CD8-positive, alpha-beta memory T cell (primary cell): Measurements from ENCODE around the gene CDC42SE1. TPM values are rescaled to one million over a fixed set of nuclear protein-coding genes. Genes with fewer than 3 reads are reported as not detected.
A peak's percentile ranks its signal among the peaks of the same experiment; 100 is the strongest.

Experiments
- CTCF ChIA-PET: fragments of 350-600 bp; sonication (Branson Sonifier 250); formaldehyde crosslinking; loops from one replicate; lab custom pipeline; 2021; ENCODE audit warnings: antibody characterized with exemption; lab: Charles Lee
- POLR2A ChIA-PET: fragments of 350-600 bp; sonication (Branson Sonifier 250); formaldehyde crosslinking; loops from one replicate; lab custom pipeline; 2021; ENCODE audit warnings: antibody characterized with exemption; lab: Charles Lee
- DNase-seq, 5 donors: peaks; one replicate each; pipeline versions ENCODE4 v3.0.0 to v3.0.0-alpha.2; 2020 to 2022; ENCODE audit warnings: mixed read lengths in 1 of 5
- H3K27ac ChIP-seq: one replicate; pipeline ENCODE4 v1.7.0; 2013; ENCODE audit warnings: low read depth, mild to moderate bottlenecking, low read length, moderate library complexity
- H3K27me3 ChIP-seq: 2 replicates; pipeline ENCODE4 v1.7.0; 2013; ENCODE audit warnings: low read length, mild to moderate bottlenecking; ENCODE audit not compliant: insufficient read depth, poor library complexity, severe bottlenecking
- H3K36me3 ChIP-seq: 2 replicates; pipeline ENCODE4 v1.7.0; 2013; ENCODE audit warnings: mild to moderate bottlenecking, low read length, moderate library complexity; ENCODE audit not compliant: insufficient read depth
- H3K4me1 ChIP-seq: 2 replicates; pipeline ENCODE4 v1.7.0; 2013; ENCODE audit warnings: mild to moderate bottlenecking, low read length, moderate library complexity; ENCODE audit not compliant: insufficient read depth
- H3K4me3 ChIP-seq: 2 replicates; pipeline ENCODE4 v1.7.0; 2013; ENCODE audit warnings: mild to moderate bottlenecking, low read length
- H3K9me3 ChIP-seq: 2 replicates; pipeline ENCODE4 v1.7.0; 2013; ENCODE audit warnings: mild to moderate bottlenecking, low read length
- H3K27ac Mint-ChIP-seq, 8 donors: one replicate each; pipeline ENCODE4 v1.8.0; 2020 to 2021; ENCODE audit warnings: mixed read lengths in 8 of 8, mild to moderate bottlenecking in 6 of 8, inconsistent platforms in 3 of 8, moderate library complexity in 3 of 8
- H3K27me3 Mint-ChIP-seq, 2 donors: one replicate each; pipeline ENCODE4 v1.8.0; 2020 to 2021; ENCODE audit warnings: mixed read lengths in 2 of 2, mild to moderate bottlenecking in 1 of 2, moderate library complexity in 1 of 2
- H3K36me3 Mint-ChIP-seq, 3 donors: one replicate each; pipeline ENCODE4 v1.8.0; 2020 to 2021; ENCODE audit warnings: mixed read lengths in 3 of 3, inconsistent platforms in 1 of 3, mild to moderate bottlenecking in 1 of 3
- H3K4me1 Mint-ChIP-seq, 3 donors: one replicate each; pipeline ENCODE4 v1.8.0; 2020 to 2021; ENCODE audit warnings: mixed read lengths in 3 of 3, inconsistent platforms in 1 of 3, mild to moderate bottlenecking in 1 of 3
- H3K4me3 Mint-ChIP-seq, 7 donors: one replicate each; pipeline ENCODE4 v1.8.0; 2020 to 2021; ENCODE audit warnings: mixed read lengths in 7 of 7, mild to moderate bottlenecking in 6 of 7, moderate library complexity in 4 of 7, inconsistent platforms in 2 of 7
- H3K9me3 Mint-ChIP-seq, 5 donors: one replicate each; pipeline ENCODE4 v1.8.0; 2020 to 2022; ENCODE audit warnings: mixed read lengths in 5 of 5, mild to moderate bottlenecking in 3 of 5, moderate library complexity in 2 of 5, inconsistent platforms in 1 of 5
- polyA plus RNA-seq: library from polyadenylated mRNA; unstranded; fragments of 300-500 nt; fragmentation: Illumina TruSeq; gene quantifications from one replicate; pipeline ENCODE4 v1.2.3, GENCODE V29; 2021
- total RNA-seq, 2 experiments: library from RNA; stranded (reverse); gene quantifications; one replicate each; pipeline ENCODE4 v1.2.3, GENCODE V29; 2021

The CDC42SE1 gene
- total and polyA plus RNA-seq, 3 experiments from 2014 or later, result 104 to 213 (median 201) TPM

DNA sequence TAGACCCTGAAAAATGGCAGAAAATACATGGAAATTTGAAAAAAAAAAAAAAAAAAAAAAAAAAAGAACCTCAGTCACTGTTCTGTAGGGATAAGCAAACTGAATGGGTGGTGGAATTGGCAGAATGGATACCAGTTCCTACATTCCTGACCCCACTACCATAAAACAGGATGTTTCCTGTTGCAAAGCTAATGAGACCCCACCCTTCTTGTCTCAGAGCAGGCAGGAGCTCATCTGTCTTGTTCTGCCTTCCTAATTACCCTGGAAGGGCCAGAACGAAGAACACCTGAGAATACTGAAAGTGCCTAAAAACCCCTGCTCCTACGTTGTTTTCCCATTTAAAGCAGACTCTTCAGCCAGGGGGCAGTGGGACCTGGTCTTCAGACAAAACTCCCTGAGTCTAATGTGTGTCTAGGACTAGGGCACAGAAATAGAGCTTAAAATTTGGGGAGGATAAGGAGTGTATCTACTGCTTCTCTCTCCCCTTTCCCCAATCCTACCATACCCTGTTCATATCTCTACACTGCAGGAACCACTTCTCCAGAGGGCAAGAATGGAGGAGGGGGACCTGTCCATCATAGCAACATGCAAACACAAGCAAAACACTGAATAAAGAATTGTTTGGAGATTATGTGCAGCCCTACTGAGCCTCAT, 7.9 kb downstream of the CDC42SE1 start:
- H3K27me3 Mint-ChIP-seq, result no peaks in the 10 kb centered on the region
- H3K27me3 ChIP-seq, result no peaks in the 10 kb centered on the region
- no peak overlapping the region for H3K4me3 ChIP-seq
- H3K9me3 Mint-ChIP-seq, result no peaks in the 10 kb centered on the region
- H3K4me3 Mint-ChIP-seq, result peak overlapping the region in 3 of 7 donors; percentile 1 to 96 (median 20)
- H3K36me3 Mint-ChIP-seq, result peaks cover 14 to 60% (median 21%) of the 10 kb centered on the region in 3 donors
- CTCF ChIA-PET, result interaction anchor here (1.1 to 8.9 kb wide), 3 partner anchors 8 to 49 kb away, joined by 7 to 60 read pairs (median 8); partner anchors contain the start of genes CDC42SE1 and MLLT11
- DNase-seq, result no peak
- no peak overlapping the region for H3K27ac ChIP-seq
- no peaks in the 10 kb centered on the region for H3K9me3 ChIP-seq
- POLR2A ChIA-PET, result interaction anchor here (5.6 kb wide), 1 partner anchor 7 kb away, joined by 88 read pairs; the partner anchor contains the start of genes CDC42SE1 and MLLT11
- H3K27ac Mint-ChIP-seq, result peak overlapping the region; percentile 30 to 93 (median 76)
- H3K36me3 ChIP-seq, result peaks cover 44% of the 10 kb centered on the region
- peaks cover 76% of the 10 kb centered on the region for H3K4me1 ChIP-seq
- H3K4me1 Mint-ChIP-seq, result peaks cover 80 to 96% (median 85%) of the 10 kb centered on the region in 3 donors

GRCh38 chr1:151050051-151050688, 9.3 kb downstream of the CDC42SE1 start:
- Mint-ChIP-seq H3K36me3 (peaks cover 5 to 47% (median 14%) of the 10 kb centered on the region in 3 donors), H3K27ac (peak overlapping the region; percentile 9 to 95 (median 66)), H3K4me1 (peaks cover 73 to 91% (median 79%) of the 10 kb centered on the region in 3 donors), H3K27me3 (no peaks in the 10 kb centered on the region), H3K4me3 (peak overlapping the region in 3 of 7 donors; percentile 10 to 96 (median 23)), H3K9me3 (peaks cover 0 to 1% (median 0%) of the 10 kb centered on the region in 5 donors)
- no peaks in the 10 kb centered on the region for H3K9me3 ChIP-seq
- ChIA-PET CTCF (interaction anchor here (1.5 to 8.9 kb wide), 3 partner anchors 9 to 25 kb away, joined by 5 to 94 read pairs (median 60); partner anchors contain the start of genes CDC42SE1, GABPB2 and MLLT11), POLR2A (interaction anchor here (0.6 to 5.6 kb wide), 2 partner anchors 9 to 24 kb away, joined by 3 to 88 read pairs; partner anchors contain the start of genes CDC42SE1 and MLLT11)
- H3K27me3 ChIP-seq, result no peaks in the 10 kb centered on the region
- H3K36me3 ChIP-seq, result peaks cover 35% of the 10 kb centered on the region
- no peak overlapping the region for H3K4me3 ChIP-seq
- DNase-seq, result no peak
- no peak overlapping the region for H3K27ac ChIP-seq
- H3K4me1 ChIP-seq, result peaks cover 70% of the 10 kb centered on the region

- Histone ChIP-seq H3K27ac (no peak overlapping the region), H3K27me3 (no peaks in the 10 kb centered on the region), H3K4me1 (peaks cover 63% of the 10 kb centered on the region), H3K36me3 (peaks cover 28% of the 10 kb centered on the region), H3K4me3 (no peak overlapping the region), H3K9me3 (no peaks in the 10 kb centered on the region)
- ChIA-PET POLR2A (interaction anchor here (0.6 to 5.6 kb wide), 2 partner anchors 9 to 25 kb away, joined by 3 to 88 read pairs; partner anchors contain the start of genes CDC42SE1 and MLLT11), CTCF (interaction anchor here (1.5 to 8.9 kb wide), 3 partner anchors 10 to 24 kb away, joined by 5 to 94 read pairs (median 60); partner anchors contain the start of genes CDC42SE1, GABPB2 and MLLT11)
- Mint-ChIP-seq H3K4me3 (peak overlapping the region in 6 of 7 donors; percentile 39 to 96 (median 50)), H3K27me3 (no peaks in the 10 kb centered on the region), H3K4me1 (peaks cover 66 to 84% (median 72%) of the 10 kb centered on the region in 3 donors), H3K9me3 (peaks cover 0 to 1% (median 0%) of the 10 kb centered on the region in 5 donors), H3K27ac (peak overlapping the region; percentile 56 to 98 (median 93)), H3K36me3 (peaks cover 0 to 39% (median 8%) of the 10 kb centered on the region in 3 donors)
- no peak for DNase-seq
Observed at GRCh38 chr1:151049458-151049857, 10.0 kb downstream of the CDC42SE1 start.

GRCh38 chr1:151048645-151049032, 10.8 kb downstream of the CDC42SE1 start:
- Mint-ChIP-seq H3K27me3 (no peaks in the 10 kb centered on the region), H3K4me1 (peaks cover 62 to 78% (median 70%) of the 10 kb centered on the region in 3 donors), H3K36me3 (peaks cover 0 to 32% (median 5%) of the 10 kb centered on the region in 3 donors), H3K4me3 (peak overlapping the region; percentile 88 to 96 (median 91)), H3K9me3 (peaks cover 0 to 1% (median 0%) of the 10 kb centered on the region in 5 donors), H3K27ac (peak overlapping the region; percentile 87 to 98 (median 93))
- DNase-seq, result no peak
- Histone ChIP-seq H3K4me3 (peak overlapping the region; percentile 76), H3K4me1 (peaks cover 55% of the 10 kb centered on the region), H3K27me3 (no peaks in the 10 kb centered on the region), H3K36me3 (peaks cover 22% of the 10 kb centered on the region), H3K9me3 (no peaks in the 10 kb centered on the region), H3K27ac (peak overlapping the region; percentile 53)
- CTCF ChIA-PET, result interaction anchor here (0.6 to 8.9 kb wide), 12 partner anchors 10 to 108 kb away, joined by 3 to 94 read pairs (median 4); partner anchors contain the start of genes CDC42SE1, GABPB2, MINDY1 and MLLT11
- POLR2A ChIA-PET, result interaction anchor here (0.5 to 5.6 kb wide), 2 partner anchors 10 to 17 kb away, joined by 3 to 88 read pairs; partner anchors contain the start of genes CDC42SE1 and MLLT11

DNA sequence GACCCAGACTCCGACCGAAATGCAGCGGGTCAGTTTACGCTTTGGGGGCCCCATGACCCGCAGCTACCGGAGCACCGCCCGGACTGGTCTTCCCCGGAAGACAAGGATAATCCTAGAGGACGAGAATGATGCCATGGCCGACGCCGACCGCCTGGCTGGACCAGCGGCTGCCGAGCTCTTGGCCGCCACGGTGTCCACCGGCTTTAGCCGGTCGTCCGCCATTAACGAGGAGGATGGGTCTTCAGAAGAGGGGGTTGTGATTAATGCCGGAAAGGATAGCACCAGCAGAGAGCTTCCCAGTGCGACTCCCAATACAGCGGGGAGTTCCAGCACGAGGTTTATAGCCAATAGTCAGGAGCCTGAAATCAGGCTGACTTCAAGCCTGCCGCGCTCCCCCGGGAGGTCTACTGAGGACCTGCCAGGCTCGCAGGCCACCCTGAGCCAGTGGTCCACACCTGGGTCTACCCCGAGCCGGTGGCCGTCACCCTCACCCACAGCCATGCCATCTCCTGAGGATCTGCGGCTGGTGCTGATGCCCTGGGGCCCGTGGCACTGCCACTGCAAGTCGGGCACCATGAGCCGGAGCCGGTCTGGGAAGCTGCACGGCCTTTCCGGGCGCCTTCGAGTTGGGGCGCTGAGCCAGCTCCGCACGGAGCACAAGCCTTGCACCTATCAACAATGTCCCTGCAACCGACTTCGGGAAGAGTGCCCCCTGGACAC, 11.3 kb downstream of the CDC42SE1 start:
- Mint-ChIP-seq H3K4me3 (peak overlapping the region; percentile 88 to 96 (median 91)), H3K4me1 (peaks cover 63 to 78% (median 74%) of the 10 kb centered on the region in 3 donors), H3K36me3 (peaks cover 0 to 27% (median 6%) of the 10 kb centered on the region in 3 donors), H3K27me3 (no peaks in the 10 kb centered on the region), H3K27ac (peak overlapping the region; percentile 87 to 98 (median 93)), H3K9me3 (peaks cover 0 to 1% (median 0%) of the 10 kb centered on the region in 5 donors)
- peak overlapping the region; percentile 76 for H3K4me3 ChIP-seq
- no peaks in the 10 kb centered on the region for H3K27me3 ChIP-seq
- POLR2A ChIA-PET, result interaction anchor here (0.5 to 5.6 kb wide), 5 partner anchors 11 to 52 kb away, joined by 3 to 88 read pairs (median 3); partner anchors contain the start of genes CDC42SE1, MINDY1 and MLLT11
- peaks cover 17% of the 10 kb centered on the region for H3K36me3 ChIP-seq
- peaks cover 54% of the 10 kb centered on the region for H3K4me1 ChIP-seq
- no peaks in the 10 kb centered on the region for H3K9me3 ChIP-seq
- CTCF ChIA-PET, result interaction anchor here (0.6 to 8.9 kb wide), 16 partner anchors 11 to 792 kb away, joined by 3 to 94 read pairs (median 3); partner anchors contain the start of genes CDC42SE1, GABPB2, MINDY1 and MLLT11
- peak; percentile 38 to 76 (median 63) for DNase-seq
- H3K27ac ChIP-seq, result peak overlapping the region; percentile 53

DNA sequence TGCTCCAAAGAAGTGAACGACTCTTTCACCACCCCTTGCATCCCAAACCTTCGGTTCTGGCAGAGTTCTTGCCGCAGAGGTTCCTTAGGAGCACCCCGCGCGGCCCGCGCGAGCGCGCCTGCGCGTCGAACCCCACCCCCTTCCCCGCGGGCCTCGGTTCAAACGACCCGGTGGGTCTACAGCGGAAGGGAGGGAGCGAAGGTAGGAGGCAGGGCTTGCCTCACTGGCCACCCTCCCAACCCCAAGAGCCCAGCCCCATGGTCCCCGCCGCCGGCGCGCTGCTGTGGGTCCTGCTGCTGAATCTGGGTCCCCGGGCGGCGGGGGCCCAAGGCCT, 11.9 kb downstream of the CDC42SE1 start, which contains the start of gene C1orf56:
C1orf56 (plus strand) TSS at position 161 of the 334 bp plus-strand sequence; CDS start at position 258, 97 bp downstream.
- H3K36me3 Mint-ChIP-seq, result peaks cover 0 to 22% (median 5%) of the 10 kb centered on the region in 3 donors
- CTCF ChIA-PET, result interaction anchor here (0.6 to 8.9 kb wide), 14 partner anchors 12 to 791 kb away, joined by 3 to 94 read pairs (median 4); partner anchors contain the start of genes CDC42SE1, GABPB2, MLLT11 and TNFAIP8L2
- H3K27ac Mint-ChIP-seq, result peak within 1 kb of the TSS; percentile 87 to 98 (median 93)
- no peaks in the 10 kb centered on the region for H3K9me3 ChIP-seq
- POLR2A ChIA-PET, result interaction anchor here (0.6 to 5.6 kb wide), 4 partner anchors 11 to 51 kb away, joined by 3 to 88 read pairs (median 6); partner anchors contain the start of genes CDC42SE1, MINDY1 and MLLT11
- H3K4me3 Mint-ChIP-seq, result peak within 1 kb of the TSS; percentile 88 to 96 (median 91)
- no peaks in the 10 kb centered on the region for H3K27me3 Mint-ChIP-seq
- peak; percentile 46 to 78 (median 58) for DNase-seq
- H3K36me3 ChIP-seq, result peaks cover 12% of the 10 kb centered on the region
- peaks cover 61 to 77% (median 74%) of the 10 kb centered on the region in 3 donors for H3K4me1 Mint-ChIP-seq
- H3K4me3 ChIP-seq, result peak within 1 kb of the TSS; percentile 76
- peaks cover 52% of the 10 kb centered on the region for H3K4me1 ChIP-seq
- no peaks in the 10 kb centered on the region for H3K27me3 ChIP-seq
- peak within 1 kb of the TSS; percentile 53 for H3K27ac ChIP-seq
- peaks cover 0 to 1% (median 0%) of the 10 kb centered on the region in 5 donors for H3K9me3 Mint-ChIP-seq
